ENCODE data around the gene IFT25. TPM values are rescaled to one million over a fixed set of nuclear protein-coding genes. Genes with fewer than 3 reads are reported as not detected.

IFT25 gene
- total RNA-seq, 4 donors from 2014 or later, result 2.4 to 9.1 (median 2.9) TPM

DNA sequence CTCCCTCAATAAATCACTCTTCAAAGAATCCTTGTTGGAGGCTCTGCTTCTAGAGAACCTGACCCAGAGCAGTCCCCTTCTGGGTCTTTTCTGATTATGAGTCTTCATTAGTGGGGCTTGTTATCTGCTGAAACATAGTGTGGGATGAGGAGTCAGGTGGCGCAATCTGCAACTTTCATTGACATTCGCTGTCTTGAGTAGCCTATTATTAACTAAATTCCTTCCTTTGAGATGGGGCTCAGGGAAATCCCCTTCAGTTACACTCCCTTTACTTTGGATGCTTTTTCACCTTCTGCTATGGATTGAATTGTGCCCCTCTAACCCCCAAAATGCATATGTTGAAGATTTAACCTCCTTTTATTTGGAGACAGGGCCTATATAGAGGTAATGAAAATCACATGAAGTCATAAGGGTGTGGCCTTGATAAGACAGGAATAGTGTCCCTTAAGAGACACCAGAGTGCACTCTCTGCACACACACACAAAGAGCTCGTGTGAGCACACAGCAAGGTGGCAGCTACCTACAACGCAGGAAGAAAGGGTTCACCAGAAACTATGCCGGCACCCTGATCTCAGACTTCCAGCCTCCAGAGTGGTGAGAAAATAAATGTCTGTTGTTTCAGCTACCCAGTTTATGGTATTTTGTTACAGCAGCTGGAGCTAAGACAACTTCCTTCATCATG is 32.0 kb downstream of the IFT25 start:
- Histone ChIP-seq H3K9me3 (no peaks in the 10 kb centered on the region), H3K4me3 (no peak overlapping the region), H3K27ac (no peak overlapping the region), H3K4me1 (no peaks in the 10 kb centered on the region), H3K36me3 (no peaks in the 10 kb centered on the region), H3K27me3 (no peaks in the 10 kb centered on the region)
- TF ChIP-seq, protein P1, sequence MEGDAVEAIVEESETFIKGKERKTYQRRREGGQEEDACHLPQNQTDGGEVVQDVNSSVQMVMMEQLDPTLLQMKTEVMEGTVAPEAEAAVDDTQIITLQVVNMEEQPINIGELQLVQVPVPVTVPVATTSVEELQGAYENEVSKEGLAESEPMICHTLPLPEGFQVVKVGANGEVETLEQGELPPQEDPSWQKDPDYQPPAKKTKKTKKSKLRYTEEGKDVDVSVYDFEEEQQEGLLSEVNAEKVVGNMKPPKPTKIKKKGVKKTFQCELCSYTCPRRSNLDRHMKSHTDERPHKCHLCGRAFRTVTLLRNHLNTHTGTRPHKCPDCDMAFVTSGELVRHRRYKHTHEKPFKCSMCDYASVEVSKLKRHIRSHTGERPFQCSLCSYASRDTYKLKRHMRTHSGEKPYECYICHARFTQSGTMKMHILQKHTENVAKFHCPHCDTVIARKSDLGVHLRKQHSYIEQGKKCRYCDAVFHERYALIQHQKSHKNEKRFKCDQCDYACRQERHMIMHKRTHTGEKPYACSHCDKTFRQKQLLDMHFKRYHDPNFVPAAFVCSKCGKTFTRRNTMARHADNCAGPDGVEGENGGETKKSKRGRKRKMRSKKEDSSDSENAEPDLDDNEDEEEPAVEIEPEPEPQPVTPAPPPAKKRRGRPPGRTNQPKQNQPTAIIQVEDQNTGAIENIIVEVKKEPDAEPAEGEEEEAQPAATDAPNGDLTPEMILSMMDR (IDR thresholded peaks at IDR 0.05 in 4 of 5, conservative IDR thresholded peaks at IDR 0.05 in 1 of 5), result no peak
- TF ChIP-seq POLR2A (IDR thresholded peaks at IDR 0.05), result no peak
- DNase-seq, result no peak
- intact Hi-C loops (cut with DNase I; ENCODE audit: low total_unique reads) (no loop called here), in situ Hi-C loops (cut with MboI; ENCODE audit: low sequenced_read_pairs in 4 of 4) (no loop called here)
- ATAC-seq, result no peak

DNA sequence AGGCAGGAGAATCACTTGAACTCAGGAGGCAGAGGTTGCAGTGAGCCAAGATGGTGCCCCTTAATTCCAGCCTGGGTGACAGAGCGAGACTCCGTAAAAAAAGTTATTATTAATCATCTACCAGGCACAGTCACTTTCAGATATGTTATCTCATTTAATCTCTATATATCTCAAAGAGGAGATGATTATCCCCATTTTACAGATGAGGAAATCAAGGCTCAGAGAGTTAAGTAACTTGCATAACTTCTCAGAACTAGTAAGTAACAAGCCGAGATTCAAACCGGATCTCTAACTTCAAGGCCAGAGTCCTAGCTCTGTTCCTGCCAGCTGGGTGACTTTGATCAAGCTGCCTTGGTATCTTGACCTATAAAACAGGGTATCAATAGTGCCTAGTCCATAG is 34.1 kb downstream of the IFT25 start:
- H3K27me3 ChIP-seq, result no peaks in the 10 kb centered on the region
- H3K27ac ChIP-seq, result no peak overlapping the region
- DNase-seq, result no peak
- H3K4me3 ChIP-seq, result no peak overlapping the region
- H3K4me1 ChIP-seq, result no peaks in the 10 kb centered on the region
- ATAC-seq, result no peak
- no peaks in the 10 kb centered on the region for H3K36me3 ChIP-seq
- TF ChIP-seq POLR2A (IDR thresholded peaks at IDR 0.05), result no peak
- TF ChIP-seq, protein P1 (IDR thresholded peaks at IDR 0.05 in 4 of 5, conservative IDR thresholded peaks at IDR 0.05 in 1 of 5), result no peak
- H3K9me3 ChIP-seq, result no peaks in the 10 kb centered on the region
- in situ Hi-C loops (cut with MboI; ENCODE audit: low sequenced_read_pairs in 4 of 4) (no loop called here), intact Hi-C loops (cut with DNase I; ENCODE audit: low total_unique reads) (no loop called here)

DNA sequence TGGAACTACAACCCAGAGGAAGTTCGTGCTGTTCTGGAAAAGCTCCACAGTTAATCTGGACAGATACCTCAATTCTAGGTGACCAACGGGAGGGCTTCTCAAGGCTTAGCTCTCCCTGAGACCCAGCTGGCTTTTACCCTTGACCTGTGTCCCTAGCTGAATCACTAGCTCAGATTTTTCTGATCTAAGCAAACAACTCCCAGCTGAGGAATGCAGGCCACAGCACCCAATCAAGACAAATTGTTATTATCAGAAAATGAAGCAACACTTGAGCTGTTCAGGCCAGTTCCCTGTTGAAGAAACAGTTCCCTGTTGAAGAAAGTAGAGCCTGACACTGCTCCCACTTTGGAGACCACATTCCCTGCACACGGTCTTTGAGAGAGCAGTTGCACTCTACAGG is 35.6 kb downstream of the IFT25 start:
- H3K36me3 ChIP-seq, result no peaks in the 10 kb centered on the region
- no peak overlapping the region for H3K4me3 ChIP-seq
- H3K27me3 ChIP-seq, result no peaks in the 10 kb centered on the region
- H3K27ac ChIP-seq, result no peak overlapping the region
- DNase-seq (no peak), ATAC-seq (no peak)
- H3K4me1 ChIP-seq, result no peaks in the 10 kb centered on the region
- TF ChIP-seq POLR2A (IDR thresholded peaks at IDR 0.05), result no peak
- TF ChIP-seq, protein P1 (IDR thresholded peaks at IDR 0.05 in 4 of 5, conservative IDR thresholded peaks at IDR 0.05 in 1 of 5), result no peak
- in situ Hi-C loops (cut with MboI; ENCODE audit: low sequenced_read_pairs in 4 of 4) (no loop called here), intact Hi-C loops (cut with DNase I; ENCODE audit: low total_unique reads) (no loop called here)
- H3K9me3 ChIP-seq, result no peaks in the 10 kb centered on the region

DNA sequence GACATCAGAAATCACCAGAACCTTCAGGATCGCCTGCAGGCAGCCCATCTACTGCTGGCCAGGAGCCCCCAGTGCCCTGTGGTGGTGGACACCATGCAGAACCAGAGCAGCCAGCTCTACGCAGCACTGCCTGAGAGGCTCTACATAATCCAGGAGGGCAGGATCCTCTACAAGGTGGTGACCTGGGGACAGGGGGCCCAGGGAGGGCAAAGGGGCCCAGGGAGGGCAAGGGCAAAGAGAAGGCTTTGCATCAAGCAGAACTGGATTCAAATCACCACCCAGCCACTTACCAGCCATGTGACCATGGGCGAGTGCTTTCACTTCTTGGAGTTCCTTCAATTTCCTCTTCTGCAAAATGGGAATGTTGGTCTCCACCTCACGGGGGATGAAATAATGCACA is 39.4 kb downstream of the IFT25 start:
- no peaks in the 10 kb centered on the region for H3K4me1 ChIP-seq
- TF ChIP-seq, protein P1 (IDR thresholded peaks at IDR 0.05 in 4 of 5, conservative IDR thresholded peaks at IDR 0.05 in 1 of 5), result no peak
- no peak for TF ChIP-seq POLR2A (IDR thresholded peaks at IDR 0.05)
- intact Hi-C loops (cut with DNase I; ENCODE audit: low total_unique reads), result no loop called here
- no peaks in the 10 kb centered on the region for H3K36me3 ChIP-seq
- H3K27me3 ChIP-seq, result no peaks in the 10 kb centered on the region
- no peaks in the 10 kb centered on the region for H3K9me3 ChIP-seq
- in situ Hi-C loops (cut with MboI; ENCODE audit: low sequenced_read_pairs in 4 of 4), result no loop called here
- no peak for DNase-seq
- no peak overlapping the region for H3K27ac ChIP-seq
- H3K4me3 ChIP-seq, result no peak overlapping the region
- no peak for ATAC-seq

DNA sequence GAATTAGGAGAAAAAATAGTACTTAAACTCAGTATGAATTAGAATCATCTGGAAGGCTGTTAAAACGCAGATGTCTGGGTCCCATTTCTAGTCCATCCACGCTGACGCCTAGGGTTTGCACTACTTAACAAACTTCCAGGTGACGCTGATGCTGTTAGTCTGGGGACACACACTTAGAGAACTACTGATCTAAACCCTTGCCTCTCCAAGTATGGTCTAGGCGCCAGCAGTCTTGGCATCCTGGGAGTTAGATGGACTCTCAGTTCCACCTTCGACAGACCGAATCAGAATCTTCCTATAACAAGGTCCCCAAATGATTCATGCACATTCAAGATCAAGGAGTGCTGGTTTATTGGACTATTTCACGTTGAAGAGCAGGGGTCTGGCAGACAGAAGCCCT is 40.0 kb downstream of the IFT25 start:
- Histone ChIP-seq H3K27ac (no peak overlapping the region), H3K36me3 (no peaks in the 10 kb centered on the region), H3K4me1 (no peaks in the 10 kb centered on the region), H3K27me3 (no peaks in the 10 kb centered on the region), H3K9me3 (no peaks in the 10 kb centered on the region), H3K4me3 (no peak overlapping the region)
- intact Hi-C loops (cut with DNase I; ENCODE audit: low total_unique reads) (no loop called here), in situ Hi-C loops (cut with MboI; ENCODE audit: low sequenced_read_pairs in 4 of 4) (no loop called here)
- no peak for ATAC-seq
- no peak for TF ChIP-seq POLR2A (IDR thresholded peaks at IDR 0.05)
- TF ChIP-seq, protein P1 (IDR thresholded peaks at IDR 0.05 in 4 of 5, conservative IDR thresholded peaks at IDR 0.05 in 1 of 5), result no peak
- DNase-seq, result no peak
